WERI-Rb-1 (cell line): ENCODE results near the gene ABCC5.

ENCODE experiments used
- DNase-seq: peaks from one replicate; pipeline ENCODE4 v3.0.0-alpha.2; 2020
- H3K27ac ChIP-seq: fragments of 250-450 bp; sonication (Bioruptor Pico); 2 replicates; pipeline ENCODE4 v1.5.1; 2020; ENCODE audit warnings: mild to moderate bottlenecking, moderate library complexity
- H3K27me3 ChIP-seq: fragments of 250-450 bp; sonication (Bioruptor Pico); 2 replicates; pipeline ENCODE4 v1.5.1; 2021; ENCODE audit warnings: mild to moderate bottlenecking, low read depth, moderate library complexity; ENCODE audit not compliant: insufficient read depth, severe bottlenecking
- H3K36me3 ChIP-seq: fragments of 250-450 bp; sonication (Bioruptor Pico); 2 replicates; pipeline ENCODE4 v1.5.1; 2020; ENCODE audit warnings: mild to moderate bottlenecking, moderate library complexity
- H3K4me3 ChIP-seq: 2 replicates; pipeline ENCODE4 v1.5.1; 2011; ENCODE audit warnings: low read depth, mild to moderate bottlenecking, control low read depth, low read length
- H3K9me3 ChIP-seq: fragments of 250-450 bp; sonication (Bioruptor Pico); 2 replicates; pipeline ENCODE4 v1.5.1; 2021; ENCODE audit warnings: mild to moderate bottlenecking, moderate library complexity; ENCODE audit not compliant: severe bottlenecking
- TF ChIP-seq, protein P1 (sequence below): IDR thresholded peaks from 2 replicates; pipeline ENCODE4 v1.5.1; 2011; ENCODE audit warnings: low read depth, mild to moderate bottlenecking, control low read depth, inconsistent platforms, low read length

The ABCC5 gene

DNA sequence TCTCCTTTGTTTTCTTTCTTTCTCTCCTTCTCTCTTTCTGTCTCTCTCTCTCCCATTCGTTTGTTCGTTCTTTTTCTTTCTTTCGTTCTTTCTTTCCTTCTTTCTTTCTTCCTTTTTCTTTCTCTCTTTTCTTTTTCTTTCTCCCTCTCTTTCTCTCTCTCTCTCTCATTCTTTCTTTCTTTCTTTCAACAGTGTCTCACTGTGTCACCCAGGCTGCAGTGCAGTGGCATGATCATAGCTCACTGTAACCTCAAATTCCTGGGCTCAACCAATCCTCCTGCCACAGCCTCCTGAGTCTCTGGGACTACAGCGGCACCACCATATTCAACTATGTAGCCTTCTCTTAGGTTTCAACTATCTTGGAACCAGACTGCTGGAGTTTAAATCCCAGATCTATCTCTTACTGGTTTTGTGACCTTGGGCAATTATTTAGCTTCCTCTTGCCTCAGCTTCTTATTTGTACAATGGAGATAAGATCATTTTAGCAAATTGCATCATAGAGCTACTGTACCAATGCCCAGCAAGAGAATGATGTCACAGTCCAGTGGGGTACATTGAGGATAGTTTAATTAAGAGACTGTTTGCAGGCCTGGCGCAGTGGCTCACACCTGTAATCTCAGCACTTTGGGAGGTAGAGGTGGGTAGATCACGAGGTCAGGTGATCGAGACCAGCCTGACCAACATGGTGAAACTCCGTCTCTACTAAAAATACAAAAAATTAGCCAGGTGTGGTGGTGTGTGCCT lies 105.7 kb downstream of the ABCC5 start:
- H3K36me3 ChIP-seq: no peaks in the 10 kb centered on the region
- H3K27me3 ChIP-seq: no peaks in the 10 kb centered on the region
- H3K4me3 ChIP-seq: no peak overlapping the region
- no peak overlapping the region for H3K27ac ChIP-seq
- H3K9me3 ChIP-seq: no peaks in the 10 kb centered on the region
- DNase-seq: no peak
- TF ChIP-seq, protein P1, sequence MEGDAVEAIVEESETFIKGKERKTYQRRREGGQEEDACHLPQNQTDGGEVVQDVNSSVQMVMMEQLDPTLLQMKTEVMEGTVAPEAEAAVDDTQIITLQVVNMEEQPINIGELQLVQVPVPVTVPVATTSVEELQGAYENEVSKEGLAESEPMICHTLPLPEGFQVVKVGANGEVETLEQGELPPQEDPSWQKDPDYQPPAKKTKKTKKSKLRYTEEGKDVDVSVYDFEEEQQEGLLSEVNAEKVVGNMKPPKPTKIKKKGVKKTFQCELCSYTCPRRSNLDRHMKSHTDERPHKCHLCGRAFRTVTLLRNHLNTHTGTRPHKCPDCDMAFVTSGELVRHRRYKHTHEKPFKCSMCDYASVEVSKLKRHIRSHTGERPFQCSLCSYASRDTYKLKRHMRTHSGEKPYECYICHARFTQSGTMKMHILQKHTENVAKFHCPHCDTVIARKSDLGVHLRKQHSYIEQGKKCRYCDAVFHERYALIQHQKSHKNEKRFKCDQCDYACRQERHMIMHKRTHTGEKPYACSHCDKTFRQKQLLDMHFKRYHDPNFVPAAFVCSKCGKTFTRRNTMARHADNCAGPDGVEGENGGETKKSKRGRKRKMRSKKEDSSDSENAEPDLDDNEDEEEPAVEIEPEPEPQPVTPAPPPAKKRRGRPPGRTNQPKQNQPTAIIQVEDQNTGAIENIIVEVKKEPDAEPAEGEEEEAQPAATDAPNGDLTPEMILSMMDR: no peak

DNA sequence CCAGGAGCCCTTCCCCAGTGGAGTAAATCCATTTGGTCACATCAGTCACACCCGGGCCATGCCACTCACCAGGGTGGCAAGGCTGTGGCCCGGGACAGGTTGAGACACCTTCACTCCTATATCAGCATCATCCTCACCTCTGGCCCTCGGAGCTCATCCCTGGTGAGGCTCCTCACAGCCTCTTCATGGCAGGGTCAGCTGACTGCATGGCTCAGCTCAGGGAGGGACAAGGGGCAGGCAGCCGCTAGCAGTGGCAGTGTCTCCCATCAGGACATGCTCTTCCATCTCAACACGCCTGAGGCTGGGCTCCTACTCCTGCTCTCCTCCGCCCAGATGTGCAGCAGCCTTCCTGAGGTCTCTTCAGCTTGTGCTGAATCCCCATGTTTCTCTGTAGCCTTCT lies 106.6 kb downstream of the ABCC5 start:
- DNase-seq: no peak
- TF ChIP-seq, protein P1: no peak
- Histone ChIP-seq H3K27ac (no peak overlapping the region), H3K27me3 (no peaks in the 10 kb centered on the region), H3K9me3 (no peaks in the 10 kb centered on the region), H3K36me3 (no peaks in the 10 kb centered on the region), H3K4me3 (no peak overlapping the region)

DNA sequence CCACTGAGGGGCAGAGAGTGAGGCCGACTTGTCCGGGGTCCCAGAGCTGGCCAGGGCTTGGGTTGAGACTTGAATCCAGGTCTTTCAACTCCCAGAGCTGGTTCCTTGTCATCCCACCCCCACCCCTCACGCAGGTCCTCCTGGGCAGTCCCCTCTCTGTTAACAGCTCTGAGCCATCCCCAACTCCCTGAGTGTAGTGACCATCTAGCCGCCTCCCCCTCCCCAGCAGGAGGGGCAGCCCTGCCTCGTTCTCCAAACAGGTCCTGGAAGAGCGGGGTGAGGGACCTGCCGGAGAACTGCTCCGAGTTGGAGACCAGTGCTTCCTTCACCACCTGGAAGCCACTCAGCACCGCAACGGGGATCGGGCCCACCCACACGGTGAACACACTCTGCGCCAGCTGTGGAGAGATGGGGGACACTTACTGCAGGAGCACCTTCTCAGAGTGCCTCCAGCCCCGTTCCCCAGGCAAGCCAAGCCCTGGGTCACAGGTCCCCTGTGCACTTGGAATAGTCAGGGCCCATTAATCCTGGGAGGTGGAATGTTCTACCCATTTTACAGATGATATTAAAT lies 108.6 kb downstream of the ABCC5 start:
- DNase-seq: no peak
- Histone ChIP-seq H3K27ac (no peak overlapping the region), H3K27me3 (no peaks in the 10 kb centered on the region), H3K4me3 (no peak overlapping the region), H3K36me3 (no peaks in the 10 kb centered on the region), H3K9me3 (no peaks in the 10 kb centered on the region)
- TF ChIP-seq, protein P1: no peak

DNA sequence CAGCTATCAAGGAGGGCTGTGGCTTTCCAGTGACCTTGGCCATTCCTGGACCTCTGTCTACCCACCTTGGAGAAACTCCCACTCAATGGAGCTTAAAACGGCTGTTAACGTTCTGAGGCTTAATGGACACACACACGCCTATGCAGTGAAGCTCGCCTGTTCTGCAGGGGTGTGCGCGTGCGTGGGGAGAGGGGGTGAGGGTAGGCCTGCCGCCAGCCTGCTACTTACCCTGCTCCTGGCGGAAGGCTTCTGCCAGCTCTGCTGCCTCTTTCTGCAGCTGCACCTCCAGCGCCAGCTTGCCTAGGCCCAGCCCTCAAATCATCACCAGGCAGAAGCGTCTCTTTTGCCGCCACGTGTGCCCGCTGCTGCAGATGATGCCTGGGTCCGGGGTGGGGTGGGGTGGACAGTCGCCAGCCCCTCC lies 109.8 kb downstream of the ABCC5 start:
- no peaks in the 10 kb centered on the region for H3K36me3 ChIP-seq
- peak overlapping the region; percentile 8; the same call in 1 of the 2 replicates for H3K4me3 ChIP-seq
- no peaks in the 10 kb centered on the region for H3K27me3 ChIP-seq
- DNase-seq: peak; percentile 86
- peak overlapping the region; percentile 72 for H3K27ac ChIP-seq
- TF ChIP-seq, protein P1: no peak
- no peaks in the 10 kb centered on the region for H3K9me3 ChIP-seq

DNA sequence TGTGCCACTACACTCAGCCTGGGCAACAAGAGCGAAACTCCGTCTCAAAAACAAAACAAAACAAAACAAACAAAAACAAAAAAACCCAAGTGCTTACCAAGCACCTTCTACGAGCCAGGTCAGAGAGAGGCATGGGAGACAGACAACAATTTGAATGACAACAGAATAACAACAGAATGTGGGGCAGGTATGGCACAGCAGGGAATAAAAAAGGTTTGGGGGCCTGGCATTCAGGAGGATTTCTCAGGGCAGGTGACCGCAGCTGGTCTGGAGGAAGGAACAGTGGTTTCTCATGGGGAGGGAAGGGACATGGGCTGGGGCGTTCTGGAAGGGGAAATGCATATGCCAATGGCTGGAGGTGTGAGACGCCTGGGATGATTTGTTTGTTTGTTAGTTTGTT lies 110.5 kb downstream of the ABCC5 start:
- Histone ChIP-seq H3K36me3 (no peaks in the 10 kb centered on the region), H3K27me3 (no peaks in the 10 kb centered on the region), H3K9me3 (no peaks in the 10 kb centered on the region), H3K27ac (no peak overlapping the region), H3K4me3 (no peak overlapping the region)
- TF ChIP-seq, protein P1: no peak
- no peak for DNase-seq
